Measurements from ENCODE around the gene BCAP29. TPM values are rescaled to one million over a fixed set of nuclear protein-coding genes. Genes with fewer than 3 reads are reported as not detected.

BCAP29 gene
- total RNA-seq, 6 experiments from 2014 or later: 70.7 to 92.2 (median 89.0) TPM

- DNase-seq: no peak
- H3K36me3 Mint-ChIP-seq (ENCODE audit: low read depth): peaks cover 43% of the 10 kb centered on the region
- no peak overlapping the region; the same call in 1 of the 2 replicates for H3K27ac Mint-ChIP-seq
- no peaks in the 10 kb centered on the region for H3K4me1 Mint-ChIP-seq (ENCODE audit: low read depth)
- TF ChIP-seq CTCF (IDR thresholded peaks at IDR 0.05): no peak
- no peak overlapping the region for H3K4me3 Mint-ChIP-seq
- peaks cover 23% of the 10 kb centered on the region for H3K9me3 Mint-ChIP-seq
- no peaks in the 10 kb centered on the region; the same call in 1 of the 2 replicates for H3K27me3 Mint-ChIP-seq (ENCODE audit: insufficient read depth)
Observed at GRCh38 chr7:107543338-107543993, 36.6 kb upstream of the BCAP29 start.

- no peak overlapping the region for H3K27ac Mint-ChIP-seq
- no peaks in the 10 kb centered on the region for H3K4me1 Mint-ChIP-seq (ENCODE audit: low read depth)
- H3K9me3 Mint-ChIP-seq: peaks cover 23% of the 10 kb centered on the region
- H3K36me3 Mint-ChIP-seq (ENCODE audit: low read depth): peaks cover 46% of the 10 kb centered on the region
- DNase-seq: no peak
- no peak for TF ChIP-seq CTCF (IDR thresholded peaks at IDR 0.05)
- H3K27me3 Mint-ChIP-seq (ENCODE audit: insufficient read depth): no peaks in the 10 kb centered on the region; the same call in 1 of the 2 replicates
- H3K4me3 Mint-ChIP-seq: no peak overlapping the region
Observed at GRCh38 chr7:107544848-107545591, 35.0 kb upstream of the BCAP29 start.

- H3K9me3 Mint-ChIP-seq: no peaks in the 10 kb centered on the region
- no peaks in the 10 kb centered on the region for H3K27me3 Mint-ChIP-seq (ENCODE audit: insufficient read depth)
- peaks cover 14% of the 10 kb centered on the region for H3K4me1 Mint-ChIP-seq (ENCODE audit: low read depth)
- peaks cover 41% of the 10 kb centered on the region for H3K36me3 Mint-ChIP-seq (ENCODE audit: low read depth)
- H3K27ac Mint-ChIP-seq: no peak overlapping the region
- TF ChIP-seq CTCF (IDR thresholded peaks at IDR 0.05): no peak
- no peak for DNase-seq
- no peak overlapping the region for H3K4me3 Mint-ChIP-seq
Observed at GRCh38 chr7:107551936-107552335, 28.1 kb upstream of the BCAP29 start.

GRCh38 chr7:107555893-107556292 lies 24.2 kb upstream of the BCAP29 start:
- Mint-ChIP-seq H3K4me3 (no peak overlapping the region), H3K27ac (no peak overlapping the region), H3K9me3 (no peaks in the 10 kb centered on the region), H3K4me1 (ENCODE audit: low read depth) (peaks cover 35% of the 10 kb centered on the region), H3K36me3 (ENCODE audit: low read depth) (peaks cover 29% of the 10 kb centered on the region), H3K27me3 (ENCODE audit: insufficient read depth) (no peaks in the 10 kb centered on the region)
- DNase-seq: no peak
- TF ChIP-seq CTCF (IDR thresholded peaks at IDR 0.05): no peak

- peaks cover 28% of the 10 kb centered on the region for H3K36me3 Mint-ChIP-seq (ENCODE audit: low read depth)
- H3K4me1 Mint-ChIP-seq (ENCODE audit: low read depth): peaks cover 53% of the 10 kb centered on the region
- no peaks in the 10 kb centered on the region for H3K27me3 Mint-ChIP-seq (ENCODE audit: insufficient read depth)
- peak; percentile 43 for DNase-seq
- no peak for TF ChIP-seq CTCF (IDR thresholded peaks at IDR 0.05)
- no peak overlapping the region; the same call in 1 of the 2 replicates for H3K4me3 Mint-ChIP-seq
- no peaks in the 10 kb centered on the region for H3K9me3 Mint-ChIP-seq
- peak overlapping the region; percentile 56 for H3K27ac Mint-ChIP-seq
Observed at GRCh38 chr7:107559864-107560263, 20.2 kb upstream of the BCAP29 start.
